ENCODE results near the gene TSNAXIP1.

- TF ChIP-seq POLR2A (IDR thresholded peaks at IDR 0.05) (no peak), POLR2AphosphoS5 (IDR thresholded peaks at IDR 0.05) (no peak), EP300 (IDR thresholded peaks at IDR 0.05) (no peak)
- TF ChIP-seq, protein P1, sequence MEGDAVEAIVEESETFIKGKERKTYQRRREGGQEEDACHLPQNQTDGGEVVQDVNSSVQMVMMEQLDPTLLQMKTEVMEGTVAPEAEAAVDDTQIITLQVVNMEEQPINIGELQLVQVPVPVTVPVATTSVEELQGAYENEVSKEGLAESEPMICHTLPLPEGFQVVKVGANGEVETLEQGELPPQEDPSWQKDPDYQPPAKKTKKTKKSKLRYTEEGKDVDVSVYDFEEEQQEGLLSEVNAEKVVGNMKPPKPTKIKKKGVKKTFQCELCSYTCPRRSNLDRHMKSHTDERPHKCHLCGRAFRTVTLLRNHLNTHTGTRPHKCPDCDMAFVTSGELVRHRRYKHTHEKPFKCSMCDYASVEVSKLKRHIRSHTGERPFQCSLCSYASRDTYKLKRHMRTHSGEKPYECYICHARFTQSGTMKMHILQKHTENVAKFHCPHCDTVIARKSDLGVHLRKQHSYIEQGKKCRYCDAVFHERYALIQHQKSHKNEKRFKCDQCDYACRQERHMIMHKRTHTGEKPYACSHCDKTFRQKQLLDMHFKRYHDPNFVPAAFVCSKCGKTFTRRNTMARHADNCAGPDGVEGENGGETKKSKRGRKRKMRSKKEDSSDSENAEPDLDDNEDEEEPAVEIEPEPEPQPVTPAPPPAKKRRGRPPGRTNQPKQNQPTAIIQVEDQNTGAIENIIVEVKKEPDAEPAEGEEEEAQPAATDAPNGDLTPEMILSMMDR (IDR thresholded peaks at IDR 0.05) = no peak
Observed at GRCh38 chr16:67853670-67854069, 47.0 kb downstream of the TSNAXIP1 start.

Measured in upper lobe of left lung (tissue), 4 donors.